HFF-Myc (cell line): ENCODE results near the gene RPH3AL.
"Not testable (repeated sequence)": the region's sequence is repeated elsewhere in the genome, so short reads cannot be mapped to it uniquely, and the experiment has no call there.

Source experiments
- DNase-seq: peaks from one replicate; pipeline ENCODE4 v3.0.0-alpha.2; 2011; ENCODE audit warnings: low read depth; ENCODE audit errors: extremely low read depth
- H3K4me3 ChIP-seq: replicated peaks from 2 replicates; pipeline ENCODE4 v1.5.1; 2011; ENCODE audit warnings: low read depth, mild to moderate bottlenecking, control low read depth, low read length
- TF ChIP-seq, protein P1 (sequence below): IDR thresholded peaks from 2 replicates; pipeline ENCODE4 v1.5.1; 2012; ENCODE audit warnings: mild to moderate bottlenecking, low read depth, low read length, control low read depth; ENCODE audit errors: missing control alignments

The RPH3AL gene

DNA sequence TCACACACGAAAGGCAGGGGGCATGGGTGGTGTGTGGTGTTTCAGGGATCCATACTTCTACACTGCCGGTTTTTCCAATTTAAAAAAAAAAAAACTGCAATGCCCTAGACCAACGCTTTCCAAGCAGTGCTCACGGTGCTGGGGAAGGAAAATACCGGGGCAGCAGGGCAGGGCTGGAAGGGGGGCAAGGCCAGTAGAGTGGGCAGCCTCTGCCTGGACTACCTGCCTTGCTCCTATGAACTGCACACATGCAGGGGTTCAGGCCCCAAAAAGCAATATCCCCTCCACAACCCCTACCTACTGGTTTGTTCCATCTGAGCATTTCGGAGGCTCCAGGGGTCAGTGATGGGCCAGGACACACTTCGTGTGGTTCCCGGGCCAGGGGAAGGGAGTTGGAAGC lies 29.4 kb downstream of the RPH3AL start:
- TF ChIP-seq, protein P1, sequence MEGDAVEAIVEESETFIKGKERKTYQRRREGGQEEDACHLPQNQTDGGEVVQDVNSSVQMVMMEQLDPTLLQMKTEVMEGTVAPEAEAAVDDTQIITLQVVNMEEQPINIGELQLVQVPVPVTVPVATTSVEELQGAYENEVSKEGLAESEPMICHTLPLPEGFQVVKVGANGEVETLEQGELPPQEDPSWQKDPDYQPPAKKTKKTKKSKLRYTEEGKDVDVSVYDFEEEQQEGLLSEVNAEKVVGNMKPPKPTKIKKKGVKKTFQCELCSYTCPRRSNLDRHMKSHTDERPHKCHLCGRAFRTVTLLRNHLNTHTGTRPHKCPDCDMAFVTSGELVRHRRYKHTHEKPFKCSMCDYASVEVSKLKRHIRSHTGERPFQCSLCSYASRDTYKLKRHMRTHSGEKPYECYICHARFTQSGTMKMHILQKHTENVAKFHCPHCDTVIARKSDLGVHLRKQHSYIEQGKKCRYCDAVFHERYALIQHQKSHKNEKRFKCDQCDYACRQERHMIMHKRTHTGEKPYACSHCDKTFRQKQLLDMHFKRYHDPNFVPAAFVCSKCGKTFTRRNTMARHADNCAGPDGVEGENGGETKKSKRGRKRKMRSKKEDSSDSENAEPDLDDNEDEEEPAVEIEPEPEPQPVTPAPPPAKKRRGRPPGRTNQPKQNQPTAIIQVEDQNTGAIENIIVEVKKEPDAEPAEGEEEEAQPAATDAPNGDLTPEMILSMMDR: no peak
- H3K4me3 ChIP-seq: no peak overlapping the region
- no peak for DNase-seq

DNA sequence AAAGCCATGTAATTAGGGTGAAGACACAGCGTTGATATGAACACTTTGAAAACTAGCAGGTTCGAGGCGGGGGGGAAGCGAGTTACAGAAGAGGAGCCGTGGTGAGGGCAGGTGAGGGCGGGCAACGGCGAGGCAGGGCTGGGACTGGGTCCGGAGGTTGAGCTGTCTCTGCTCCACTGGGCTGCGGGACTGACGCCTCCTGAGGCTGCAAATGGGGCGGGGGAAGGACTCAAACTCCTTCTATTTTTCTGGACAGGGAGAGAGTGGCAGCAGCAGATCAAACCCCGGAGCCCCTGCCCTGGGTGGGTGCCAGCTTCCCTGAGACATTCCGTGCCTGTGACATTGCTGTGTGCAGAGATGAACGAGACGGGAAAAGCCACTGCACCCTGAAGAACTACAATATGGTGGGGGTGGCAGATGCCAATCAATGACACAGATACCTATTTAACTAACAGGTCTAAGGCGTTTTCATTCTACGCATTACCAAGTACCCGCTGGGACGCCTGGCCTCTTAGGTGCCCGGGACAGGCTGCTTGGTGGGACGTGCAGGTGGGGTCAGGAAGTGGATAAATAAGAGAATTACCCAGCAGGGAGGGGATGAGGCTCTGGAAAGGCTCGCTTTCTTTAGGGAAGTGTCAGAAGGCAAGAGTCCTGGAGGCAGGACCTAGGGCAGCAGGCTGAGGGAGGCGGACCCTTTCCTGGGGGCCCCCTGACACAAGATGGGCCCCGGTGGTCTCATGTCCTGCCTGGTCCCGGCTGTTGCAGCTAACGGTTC lies 30.4 kb downstream of the RPH3AL start:
- DNase-seq: no peak
- H3K4me3 ChIP-seq: no peak overlapping the region
- TF ChIP-seq, protein P1: no peak

DNA sequence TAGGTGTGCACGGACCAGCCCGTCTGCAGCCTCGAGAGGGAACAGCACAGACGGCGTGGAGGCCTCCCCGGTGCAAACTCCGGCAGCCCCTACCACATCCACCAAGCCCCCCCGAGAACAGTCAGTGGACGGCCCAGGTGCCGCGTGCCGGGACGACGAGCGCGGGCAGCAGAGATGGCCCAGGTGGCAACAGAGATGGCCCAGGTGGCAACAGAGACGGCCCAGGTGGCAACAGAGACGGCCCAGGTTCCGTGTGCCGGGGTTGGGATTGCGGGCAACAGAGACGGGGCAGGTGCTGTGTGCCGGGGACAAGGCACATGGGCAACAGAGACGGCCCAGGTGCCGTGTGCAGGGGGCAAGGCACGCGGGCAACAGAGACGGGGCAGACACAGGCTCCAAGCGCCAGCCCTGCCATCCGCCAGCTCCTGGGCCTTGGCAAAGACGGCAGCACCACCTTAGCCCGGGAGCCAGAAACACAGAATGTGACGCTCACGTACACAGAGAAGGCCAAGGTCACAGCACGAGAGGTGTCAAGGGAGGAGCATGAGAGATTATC lies 31.1 kb downstream of the RPH3AL start:
- TF ChIP-seq, protein P1: no peak
- no peak overlapping the region for H3K4me3 ChIP-seq
- DNase-seq: no peak

DNA sequence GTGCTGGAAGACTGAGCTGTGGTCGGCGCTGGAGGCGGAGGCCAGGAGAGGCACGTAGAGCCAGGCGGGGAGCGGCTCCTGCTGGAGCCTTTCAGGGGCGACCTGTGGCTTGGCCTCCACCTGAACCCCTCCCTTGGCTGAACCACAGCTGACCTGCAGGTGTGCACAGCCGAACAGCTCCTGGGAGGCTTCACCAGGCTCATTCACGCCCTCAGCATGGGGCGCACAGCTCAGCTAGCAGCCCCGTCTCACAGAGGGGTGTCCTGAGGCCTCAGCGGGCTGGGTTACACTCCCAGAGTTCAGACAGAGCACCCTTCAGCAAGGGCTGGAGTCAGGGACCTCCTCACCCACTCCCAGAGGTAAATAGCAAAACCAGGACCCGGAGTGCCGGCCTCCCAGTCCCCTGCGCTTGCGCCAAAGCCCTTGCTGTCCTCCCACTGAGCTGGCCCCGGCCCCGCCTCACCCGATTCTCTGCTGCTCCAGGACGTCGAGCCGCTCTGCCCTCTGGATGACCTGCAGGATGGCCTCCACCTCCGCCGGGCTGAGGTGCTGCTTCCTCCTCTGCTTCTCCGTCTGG lies 31.7 kb downstream of the RPH3AL start:
- TF ChIP-seq, protein P1: no peak
- DNase-seq: no peak
- no peak overlapping the region for H3K4me3 ChIP-seq

DNA sequence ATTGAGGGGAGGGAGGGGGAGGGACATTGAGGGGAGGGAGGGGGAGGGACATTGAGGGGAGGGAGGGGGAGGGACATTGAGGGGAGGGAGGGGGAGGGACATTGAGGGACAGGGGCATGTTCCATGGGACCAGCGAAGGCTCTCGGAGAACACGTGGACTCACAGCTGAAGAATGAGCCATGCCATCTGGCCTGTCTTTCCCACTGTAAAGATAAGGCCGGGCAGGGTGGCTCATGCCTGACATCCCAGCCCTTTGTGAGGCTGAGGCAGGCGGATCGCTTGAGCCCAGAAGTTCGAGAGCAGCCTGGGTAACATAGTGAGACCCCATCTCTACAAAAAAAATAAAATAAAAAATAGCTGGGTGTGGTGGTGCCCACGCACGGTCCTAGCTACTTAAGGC lies 32.5 kb downstream of the RPH3AL start:
- no peak overlapping the region for H3K4me3 ChIP-seq
- no peak for DNase-seq
- TF ChIP-seq, protein P1: no peak

DNA sequence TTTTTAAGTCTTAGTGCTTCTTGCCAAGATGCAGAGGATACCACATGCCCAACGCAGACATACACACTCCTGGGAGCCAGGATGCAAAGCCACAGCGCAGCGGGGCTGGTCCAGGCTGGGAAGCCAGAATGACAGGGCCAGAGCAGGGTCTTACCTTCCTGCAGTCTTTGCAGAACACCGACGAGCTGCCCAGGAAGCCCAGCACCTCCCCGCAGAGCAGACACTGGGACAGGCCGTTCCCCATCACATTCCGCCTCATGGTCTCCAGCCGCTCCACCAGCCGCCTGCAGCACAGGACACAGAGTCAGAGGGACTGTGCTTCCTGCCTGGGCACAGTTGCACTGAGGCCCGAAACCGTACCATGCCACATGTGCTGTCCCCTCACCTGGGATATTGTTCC lies 33.3 kb downstream of the RPH3AL start:
- no peak overlapping the region for H3K4me3 ChIP-seq
- no peak for DNase-seq
- TF ChIP-seq, protein P1: no peak

DNA sequence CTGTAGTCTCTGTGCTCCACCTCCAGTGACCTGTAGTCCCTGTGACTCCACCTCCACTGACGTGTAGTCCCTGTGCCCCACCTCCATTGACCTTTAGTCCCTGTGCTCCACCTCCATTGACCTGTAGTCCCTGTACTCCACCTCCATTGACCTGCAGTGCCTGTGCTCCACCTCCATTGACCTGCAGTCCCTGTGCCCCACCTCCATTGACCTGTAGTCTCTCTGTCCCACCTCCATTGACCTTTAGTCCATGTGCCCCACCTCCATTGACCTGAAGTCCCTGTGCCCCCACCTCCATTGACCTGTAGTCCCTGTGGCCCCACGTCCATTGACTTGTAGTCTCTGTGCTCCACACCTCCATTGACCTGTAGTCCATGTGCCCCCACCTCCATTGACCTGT lies 35.5 kb downstream of the RPH3AL start:
- not testable (repeated sequence) for H3K4me3 ChIP-seq, DNase-seq

DNA sequence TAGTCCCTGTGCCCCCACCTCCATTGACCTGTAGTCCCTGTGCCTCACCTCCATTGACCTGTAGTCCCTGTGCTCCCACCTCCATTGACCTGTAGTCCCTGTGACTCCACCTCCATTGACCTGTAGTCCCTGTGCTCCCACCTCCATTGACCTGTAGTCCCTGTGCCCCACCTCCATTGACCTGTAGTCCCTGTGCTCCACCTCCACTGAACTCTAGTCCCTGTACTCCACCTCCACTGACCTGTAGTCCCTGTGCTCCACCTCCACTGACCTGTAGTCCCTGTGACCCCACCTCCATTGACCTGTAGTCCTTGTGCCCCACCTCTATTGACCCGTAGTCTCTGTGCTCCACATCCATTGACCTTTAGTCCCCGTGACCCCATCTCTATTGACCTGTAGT lies 37.2 kb downstream of the RPH3AL start:
- not testable (repeated sequence) for DNase-seq, H3K4me3 ChIP-seq

DNA sequence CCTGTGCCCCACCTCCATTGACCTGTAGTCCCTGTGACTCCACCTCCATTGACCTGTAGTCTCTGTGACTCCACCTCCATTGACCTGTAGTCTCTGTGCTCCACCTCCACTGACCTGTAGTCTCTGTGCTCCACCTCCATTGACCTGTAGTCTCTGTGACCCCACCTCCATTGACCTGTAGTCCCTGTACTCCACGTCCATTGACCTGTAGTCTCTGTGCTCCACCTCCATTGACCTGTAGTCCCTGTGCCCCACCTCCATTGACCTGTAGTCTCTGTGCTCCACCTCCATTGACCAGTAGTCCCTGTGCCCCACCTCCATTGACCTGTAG lies 38.0 kb downstream of the RPH3AL start:
- not testable (repeated sequence) for H3K4me3 ChIP-seq, DNase-seq
